HEK293T (cell line): ENCODE data around the gene FAM43B.

Experiments
- ARNT ChIP-seq: fragments of 450-650 bp; IDR thresholded peaks from 2 replicates; pipeline ENCODE4 v1.6.1; 2017; ENCODE audit warnings: mild to moderate bottlenecking
- BHLHE40 ChIP-seq: fragments of 450-650 bp; IDR thresholded peaks from 2 replicates; pipeline ENCODE4 v1.6.1; 2016; ENCODE audit warnings: mild to moderate bottlenecking, moderate library complexity, borderline replicate concordance
- CTBP1 ChIP-seq: fragments of 450-650 bp; IDR thresholded peaks from 2 replicates; pipeline ENCODE4 v1.6.1; 2016; ENCODE audit warnings: borderline replicate concordance
- ELF4 ChIP-seq: fragments of 450-650 bp; IDR thresholded peaks from 2 replicates; pipeline ENCODE4 v1.6.1; 2017; ENCODE audit warnings: antibody characterized with exemption
- FOXA1 ChIP-seq: fragments of 450-650 bp; IDR thresholded peaks from 2 replicates; pipeline ENCODE4 v1.6.1; 2016; ENCODE audit warnings: mild to moderate bottlenecking
- FOXK2 ChIP-seq: fragments of 450-650 bp; IDR thresholded peaks from 2 replicates; pipeline ENCODE4 v1.6.1; 2016; ENCODE audit warnings: mild to moderate bottlenecking
- FOXM1 ChIP-seq: fragments of 450-650 bp; IDR thresholded peaks from 2 replicates; pipeline ENCODE4 v1.6.1; 2017; ENCODE audit warnings: mild to moderate bottlenecking, borderline replicate concordance
- SP1 ChIP-seq: fragments of 450-650 bp; IDR thresholded peaks from 2 replicates; pipeline ENCODE4 v1.6.1; 2017
- TARDBP ChIP-seq: fragments of 450-650 bp; IDR thresholded peaks from 2 replicates; pipeline ENCODE4 v1.6.1; 2016

DNA sequence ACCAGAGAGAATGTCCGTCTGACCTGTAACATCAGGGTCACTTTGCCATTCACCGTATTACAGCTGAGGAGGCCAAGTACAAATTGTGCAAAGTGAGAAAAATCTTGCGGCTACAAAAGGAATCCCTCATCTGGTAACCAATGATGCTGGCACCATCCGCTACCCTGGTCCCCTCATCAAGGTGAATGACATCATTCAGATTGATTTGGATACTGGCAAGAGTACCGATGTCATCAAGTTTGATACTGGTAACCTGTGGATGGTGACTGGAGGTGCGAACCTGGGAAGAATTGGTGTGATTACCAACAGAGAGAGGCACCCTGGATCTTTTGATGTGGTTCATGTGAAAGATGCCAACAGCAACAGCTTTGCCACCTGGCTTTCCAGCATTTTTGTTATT lies 26.1 kb upstream of the FAM43B start:
- TF ChIP-seq SP1 = no peak
- TF ChIP-seq FOXA1 = no peak
- no peak for TF ChIP-seq TARDBP
- no peak for TF ChIP-seq ARNT
- no peak for TF ChIP-seq ELF4
- no peak for TF ChIP-seq CTBP1
- no peak for TF ChIP-seq FOXK2
- TF ChIP-seq FOXM1 = no peak
- no peak for TF ChIP-seq BHLHE40
